ENCODE measurements around the gene FFAR3.

GRCh38 chr19:35313587-35313986 lies 44.7 kb upstream of the FFAR3 start:
- no peak for TF ChIP-seq ZNF274 (IDR thresholded peaks at IDR 0.05; ENCODE audit: low read depth, low read length)
- TF ChIP-seq YY1 (IDR thresholded peaks at IDR 0.05; ENCODE audit: insufficient read depth, insufficient read length): no peak
